ENCODE measurements around the gene KCTD16. TPM values are rescaled to one million over a fixed set of nuclear protein-coding genes. Genes with fewer than 3 reads are reported as not detected.

Gene KCTD16
- total RNA-seq, 1 experiment from 2014 or later, result 0.08 TPM

GRCh38 chr5:144313147-144313726 lies 142.6 kb downstream of the KCTD16 start:
- in situ Hi-C loops (cut with HindIII; ENCODE audit: low pct_unique_long_range_greater_than_20kb, low sequenced_read_pairs), result no loop called here
- no peak for DNase-seq (ENCODE audit: low read depth, low spot score)

GRCh38 chr5:144315026-144315425 lies 144.4 kb downstream of the KCTD16 start:
- intact Hi-C loops (cut with micrococcal nuclease; ENCODE audit: unreplicated experiment) (no loop called here), in situ Hi-C loops (cut with HindIII; ENCODE audit: low pct_unique_long_range_greater_than_20kb, low sequenced_read_pairs) (no loop called here)
- TF ChIP-seq CTCF (IDR thresholded peaks at IDR 0.05) (no peak), SIN3A (IDR thresholded peaks at IDR 0.05; ENCODE audit: borderline replicate concordance, insufficient read depth, low read depth, low read length) (no peak), POLR2AphosphoS5 (IDR thresholded peaks at IDR 0.05; ENCODE audit: low read depth, low read length) (no peak), TCF7L2 (IDR thresholded peaks at IDR 0.05; ENCODE audit: low read depth, low read length) (no peak), REST (IDR thresholded peaks at IDR 0.05; ENCODE audit: insufficient read depth in 1 of 2, low read depth in 2 of 2, low read length in 1 of 2) (no peak)
- no peak for DNase-seq (ENCODE audit: low read depth, low spot score)
- Histone ChIP-seq H3K4me1 (ENCODE audit: control insufficient read depth, insufficient read depth, low read length) (no peaks in the 10 kb centered on the region), H3K27ac (ENCODE audit: low read length) (no peak overlapping the region), H3K4me3 (ENCODE audit: low read depth in 2 of 2, low read length in 2 of 2) (no peak overlapping the region), H3K36me3 (ENCODE audit: control insufficient read depth, insufficient read depth, low read length) (no peaks in the 10 kb centered on the region), H3K27me3 (ENCODE audit: control insufficient read depth, insufficient read depth, low read length) (no peaks in the 10 kb centered on the region), H3K9me3 (ENCODE audit: control insufficient read depth, insufficient read depth, low read depth, low read length) (no peaks in the 10 kb centered on the region)
- ATAC-seq, result no peak
- ChIA-PET POLR2A (no interaction called here), CTCF (no interaction called here)
- no TSS peak for BruUV-seq (replicated peaks)

More at GRCh38 chr5:144313147-144313726, 142.6 kb downstream of the KCTD16 start:
- POLR2A ChIA-PET, result no interaction called here
- H3K27me3 ChIP-seq (ENCODE audit: control insufficient read depth, insufficient read depth, low read length), result no peaks in the 10 kb centered on the region
- ATAC-seq, result no peak
- H3K9me3 ChIP-seq (ENCODE audit: control insufficient read depth, insufficient read depth, low read depth, low read length), result no peaks in the 10 kb centered on the region
- no peak overlapping the region for H3K27ac ChIP-seq (ENCODE audit: low read length)
- TF ChIP-seq SIN3A (IDR thresholded peaks at IDR 0.05; ENCODE audit: borderline replicate concordance, insufficient read depth, low read depth, low read length) (no peak), TCF7L2 (IDR thresholded peaks at IDR 0.05; ENCODE audit: low read depth, low read length) (no peak), REST (IDR thresholded peaks at IDR 0.05; ENCODE audit: insufficient read depth in 1 of 2, low read depth in 2 of 2, low read length in 1 of 2) (no peak), POLR2AphosphoS5 (IDR thresholded peaks at IDR 0.05; ENCODE audit: low read depth, low read length) (no peak), CTCF (IDR thresholded peaks at IDR 0.05) (no peak)
- CTCF ChIA-PET, result no interaction called here
- no peaks in the 10 kb centered on the region for H3K4me1 ChIP-seq (ENCODE audit: control insufficient read depth, insufficient read depth, low read length)
- H3K36me3 ChIP-seq (ENCODE audit: control insufficient read depth, insufficient read depth, low read length), result no peaks in the 10 kb centered on the region
- BruUV-seq (replicated peaks), result no TSS peak
- intact Hi-C loops (cut with micrococcal nuclease; ENCODE audit: unreplicated experiment), result no loop called here
- no peak overlapping the region for H3K4me3 ChIP-seq (ENCODE audit: low read depth in 2 of 2, low read length in 2 of 2)

Measured in Panc1 (cell line).